C1 segment of cervical spinal cord (tissue), 14 donors: ENCODE data around the gene SYNJ1.
"Not testable (repeated sequence)": the region's sequence is repeated elsewhere in the genome, so short reads cannot be mapped to it uniquely, and the experiment has no call there.

ENCODE experiments used
- DNase-seq, 14 donors: peaks; one replicate each; lab custom pipeline; 2025; lab: John Stamatoyannopoulos, UW

SYNJ1 gene

GRCh38 chr21:32612075-32612998 lies 115.5 kb downstream of the SYNJ1 start, which contains the start of gene CFAP298:
Gene CFAP298, minus strand, starts transcription at chr21:32612377. Its CDS starts 134 bp downstream, at chr21:32612243.
- DNase-seq = peak; percentile 40 to 98 (median 94)

DNA sequence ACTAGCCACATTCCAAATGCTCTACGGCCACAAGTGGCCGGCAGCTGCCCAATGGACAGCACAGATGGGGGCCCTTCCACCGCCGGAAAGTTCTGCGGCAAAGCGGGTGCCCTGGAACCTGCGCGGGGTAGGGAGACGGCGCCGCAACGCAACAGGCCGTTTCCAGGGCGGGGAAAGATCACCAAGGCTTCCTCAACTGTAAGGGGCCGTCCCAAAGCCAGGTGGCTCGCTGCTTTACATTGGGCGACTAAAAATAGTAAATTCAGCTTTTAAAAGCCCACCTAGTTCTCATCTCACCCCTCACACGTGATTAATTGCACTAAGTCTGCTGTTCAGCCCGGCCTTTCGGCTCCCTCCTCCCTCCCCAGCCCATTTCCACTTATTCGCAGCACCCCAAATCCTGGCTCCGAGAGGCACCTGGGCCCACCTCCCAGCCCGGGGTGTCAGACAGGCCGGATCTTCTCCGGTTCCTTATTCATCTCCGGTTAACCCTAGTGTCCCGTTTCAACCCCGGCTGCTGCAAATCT lies 116.3 kb downstream of the SYNJ1 start:
- peak in 1 of 14 donors; percentile 45 for DNase-seq

DNA sequence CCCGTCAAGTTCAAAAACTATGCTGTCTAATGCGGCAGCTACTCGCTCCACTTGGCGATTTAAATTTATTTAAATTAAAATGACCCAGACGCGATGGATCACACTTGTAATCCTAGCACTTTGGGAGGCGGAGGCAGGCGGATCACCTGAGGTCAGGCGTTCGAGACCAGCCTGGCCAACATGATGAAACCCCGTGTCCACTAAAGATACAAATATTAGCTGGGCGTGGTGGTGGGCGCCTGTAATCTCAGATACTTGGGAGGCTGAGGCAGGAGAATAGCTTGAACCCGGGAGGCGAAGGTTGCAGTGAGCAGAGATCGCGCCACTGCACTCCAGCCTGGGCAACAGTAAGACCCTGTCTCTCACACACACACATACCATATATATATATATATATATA lies 116.9 kb downstream of the SYNJ1 start:
- DNase-seq = not testable (repeated sequence)

DNA sequence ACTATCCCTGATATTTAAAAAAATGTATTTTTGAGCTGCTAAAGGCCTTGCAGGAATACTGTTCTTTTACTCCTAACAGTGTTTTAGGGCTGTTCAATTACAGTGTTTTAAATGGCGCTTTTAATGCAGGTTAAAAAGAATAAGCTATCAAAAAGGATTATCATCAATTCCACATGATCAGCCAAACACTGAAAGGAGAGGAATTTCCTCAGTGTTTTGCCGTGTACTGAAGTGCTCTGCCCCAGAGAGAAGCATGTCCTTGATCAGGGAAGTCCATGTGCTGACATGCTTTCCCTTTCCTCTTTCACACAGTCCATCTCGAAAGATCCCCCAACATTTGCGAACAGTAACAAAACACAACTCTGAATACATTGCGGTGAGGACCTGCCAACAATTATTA lies 119.0 kb downstream of the SYNJ1 start:
- DNase-seq = no peak

GRCh38 chr21:32605469-32605868 lies 122.3 kb downstream of the SYNJ1 start:
- no peak for DNase-seq

DNA sequence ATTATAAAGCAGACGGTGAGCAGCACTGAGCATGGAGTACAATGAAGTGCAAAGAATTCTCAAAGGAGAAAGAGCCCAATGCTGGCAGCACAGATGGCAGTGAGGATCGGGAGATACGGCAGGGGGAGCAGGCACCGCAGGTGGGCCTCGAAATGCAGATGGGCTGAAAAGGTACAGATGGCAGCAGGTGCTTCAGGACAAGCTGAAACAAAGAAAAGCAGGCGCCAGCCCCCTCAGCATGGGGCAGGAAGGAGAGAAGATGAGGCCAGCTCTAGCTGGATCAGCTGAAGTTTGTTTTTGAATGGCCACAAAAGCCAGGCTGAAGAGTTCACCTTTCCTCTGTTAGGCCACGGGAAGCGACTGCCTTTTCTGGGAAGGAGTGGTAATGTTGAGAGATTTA lies 123.3 kb downstream of the SYNJ1 start:
- DNase-seq = peak in 3 of 14 donors; percentile 5 to 89 (median 9)

- DNase-seq = no peak
These were observed 124.7 kb downstream of the SYNJ1 start for GRCh38 chr21:32603131-32603530.

DNA sequence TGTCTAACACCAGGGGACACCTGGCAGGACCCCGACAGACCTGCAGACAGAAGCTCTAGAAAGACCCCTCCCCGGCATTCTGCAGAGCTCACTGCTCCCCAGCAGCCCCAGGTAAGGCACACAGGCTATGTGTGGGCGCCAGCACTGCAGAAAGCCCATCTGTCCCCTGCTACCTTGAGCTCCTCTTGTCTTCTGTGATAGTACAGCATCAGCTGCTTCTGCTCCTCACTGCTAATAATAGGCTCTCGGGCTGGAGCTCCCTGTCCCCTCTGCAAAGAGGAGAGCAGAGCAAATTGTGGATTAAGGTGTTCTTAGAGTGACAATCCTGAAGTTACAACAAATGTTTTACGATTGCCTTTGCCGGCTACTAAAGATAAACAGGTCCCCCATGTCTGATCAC lies 125.7 kb downstream of the SYNJ1 start:
- peak in 1 of 14 donors; percentile 28 for DNase-seq

DNA sequence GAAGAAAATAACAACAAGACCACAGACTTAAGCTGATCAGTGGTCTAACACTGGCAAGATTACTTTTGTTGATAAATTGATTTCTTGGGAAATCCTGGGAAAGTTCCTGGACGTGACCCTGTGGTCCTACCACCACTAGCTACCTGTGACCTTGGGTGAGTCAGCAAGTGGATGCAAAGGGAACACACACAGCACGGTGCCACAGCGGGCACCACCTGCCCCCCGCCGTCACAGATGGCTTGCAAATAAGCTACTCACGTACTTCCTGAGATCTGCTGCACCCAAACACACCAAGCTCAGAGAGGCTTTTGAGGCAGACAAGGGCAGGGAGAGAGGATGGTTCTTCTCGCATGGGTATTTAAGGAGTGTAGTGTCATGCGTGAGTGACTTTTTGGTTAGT lies 128.3 kb downstream of the SYNJ1 start:
- DNase-seq = no peak

GRCh38 chr21:32599091-32599490 lies 128.7 kb downstream of the SYNJ1 start:
- no peak for DNase-seq

DNA sequence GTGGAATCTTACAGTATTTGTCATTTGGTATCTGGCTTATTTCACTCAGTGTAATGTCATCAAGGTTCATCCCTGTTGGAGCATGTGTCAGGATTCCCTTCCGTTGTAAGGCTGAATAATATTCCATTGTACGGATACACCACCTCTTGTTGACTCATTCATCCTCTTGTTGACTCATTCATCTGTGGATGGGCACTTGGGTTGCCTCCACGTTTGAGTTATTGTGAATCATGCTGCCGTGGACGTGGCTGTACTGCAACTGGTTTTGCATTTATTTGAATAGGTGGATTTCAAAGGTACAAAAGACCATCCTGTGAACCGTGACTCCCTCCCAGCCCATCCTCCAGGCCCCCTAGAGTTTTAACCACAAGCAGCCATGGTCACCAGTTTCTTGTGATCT lies 130.6 kb downstream of the SYNJ1 start:
- DNase-seq = peak in 1 of 14 donors; percentile 8

- DNase-seq = no peak
These were observed 132.4 kb downstream of the SYNJ1 start for GRCh38 chr21:32595431-32595830.

DNA sequence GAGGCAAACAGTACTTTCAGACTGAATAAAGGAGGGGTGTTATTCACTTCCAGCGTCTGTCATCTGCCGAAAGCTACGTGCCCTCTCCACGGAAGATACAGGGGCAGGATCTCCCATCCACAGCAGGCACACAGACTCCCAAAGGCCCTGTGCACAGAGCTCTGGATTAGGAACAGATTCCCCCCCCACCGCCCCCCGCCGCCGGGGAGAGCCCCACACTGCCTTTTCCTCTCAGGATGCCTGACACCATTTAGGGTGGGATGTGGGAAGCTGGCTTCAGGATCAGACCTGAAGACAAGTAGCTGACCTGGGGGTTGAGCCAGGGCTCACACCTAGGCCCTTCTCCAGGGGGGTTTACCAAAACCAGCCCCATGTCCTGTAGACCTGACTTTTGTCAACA lies 134.1 kb downstream of the SYNJ1 start:
- DNase-seq = no peak

DNA sequence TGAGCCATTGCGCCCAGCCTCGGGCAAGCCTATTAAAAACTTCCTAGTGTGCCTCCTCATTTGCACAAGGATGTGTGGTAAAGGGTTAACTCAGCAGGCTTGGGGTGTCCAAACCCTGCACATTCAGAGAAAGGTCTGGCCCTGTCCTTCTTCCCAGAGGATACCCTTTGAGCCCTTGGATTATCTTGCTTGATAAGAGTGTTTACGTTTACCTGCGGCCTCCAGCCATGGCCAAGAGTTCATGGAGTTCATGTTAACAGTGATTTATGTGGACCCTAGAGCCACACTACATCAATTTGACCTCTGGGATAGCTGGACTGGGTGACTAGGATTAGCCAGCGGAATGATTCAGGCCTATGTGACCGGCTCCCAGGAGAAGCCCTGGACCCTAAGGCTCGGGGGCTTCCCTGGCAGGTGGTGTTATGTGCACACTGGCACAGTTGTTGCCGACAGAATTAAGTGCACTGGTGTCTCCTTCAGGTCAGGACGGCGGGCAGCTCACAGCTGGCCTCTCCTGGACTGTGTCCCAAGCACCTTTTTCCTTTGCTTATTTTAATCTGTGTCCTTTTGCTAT lies 134.8 kb downstream of the SYNJ1 start:
- no peak for DNase-seq

- DNase-seq = no peak
These were observed 137.7 kb downstream of the SYNJ1 start for GRCh38 chr21:32590130-32590529.

GRCh38 chr21:32587651-32588050 lies 140.2 kb downstream of the SYNJ1 start:
- DNase-seq = no peak

DNA sequence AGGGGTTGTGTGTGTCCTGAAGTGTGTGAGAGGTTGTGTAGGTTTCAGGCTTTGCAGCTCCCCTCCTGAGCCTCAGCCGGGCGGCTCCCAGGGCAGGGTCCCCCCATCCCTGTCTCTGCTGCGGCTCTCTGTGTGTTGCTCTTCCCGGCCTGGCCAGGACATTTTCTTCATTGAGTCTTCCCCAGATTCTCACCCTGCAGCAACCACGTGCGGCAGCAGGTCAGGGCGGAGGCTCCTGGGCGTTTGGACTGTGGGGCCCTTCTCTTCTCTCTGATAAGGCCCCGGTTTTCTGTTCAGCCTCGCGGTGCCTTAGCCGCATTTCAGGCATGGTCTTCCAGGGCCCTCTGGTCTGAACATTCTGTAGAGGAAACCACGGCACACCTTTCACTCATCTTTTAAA lies 140.7 kb downstream of the SYNJ1 start:
- no peak for DNase-seq

DNA sequence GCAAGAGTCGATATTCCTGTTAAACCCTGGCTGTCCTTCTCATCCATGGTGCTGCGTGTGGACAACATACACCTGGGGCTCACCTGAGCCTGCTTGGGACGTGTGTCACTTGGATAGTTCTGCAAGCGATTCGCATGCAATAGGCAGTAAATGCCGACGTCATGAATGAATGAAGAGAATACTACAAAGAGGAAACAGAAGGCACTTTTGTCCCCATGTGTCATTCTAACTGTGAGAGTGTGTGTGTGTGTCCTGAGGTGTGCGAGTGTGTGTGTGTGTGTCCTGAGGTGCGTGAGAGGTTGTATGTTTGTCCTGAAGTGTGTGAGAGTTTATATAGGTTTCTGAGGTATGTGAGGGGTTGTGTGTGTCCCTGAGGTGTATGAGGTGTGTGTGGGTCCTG lies 141.8 kb downstream of the SYNJ1 start:
- no peak for DNase-seq

GRCh38 chr21:32585042-32585710 lies 142.6 kb downstream of the SYNJ1 start, which contains the start of gene TCP10L:
Gene TCP10L, minus strand, starts transcription at chr21:32585523. Its CDS starts 1,219 bp downstream, at chr21:32584304.
- DNase-seq = no peak

DNA sequence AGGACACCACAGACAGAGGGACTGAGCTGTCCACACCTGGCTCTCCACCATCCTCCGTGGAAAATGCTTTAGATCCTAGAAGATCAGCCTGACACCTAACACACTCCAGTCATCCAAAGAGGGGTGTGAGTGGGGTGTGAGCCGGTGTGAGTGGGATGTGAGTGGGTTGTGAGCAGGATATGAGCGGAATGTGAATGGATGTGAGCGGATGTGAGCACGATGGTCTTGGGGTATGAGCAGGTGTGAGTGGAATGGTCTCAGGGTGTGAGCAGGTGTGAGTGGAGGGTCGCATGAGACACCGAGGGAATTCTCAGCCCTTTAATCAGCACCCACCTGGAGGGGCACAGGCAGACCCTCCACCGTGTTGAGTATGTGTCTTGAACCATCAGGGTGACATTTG lies 143.3 kb downstream of the SYNJ1 start:
- DNase-seq = no peak

- DNase-seq = no peak
These were observed 146.1 kb downstream of the SYNJ1 start for GRCh38 chr21:32581732-32582131.

- no peak for DNase-seq
These were observed 146.9 kb downstream of the SYNJ1 start for GRCh38 chr21:32580949-32581348.
